Fibroblast of the aortic adventitia (primary cell): ENCODE results near the gene KIN. TPM values are rescaled to one million over a fixed set of nuclear protein-coding genes. Genes with fewer than 3 reads are reported as not detected.

Source experiments
- DNase-seq: peaks from one replicate; pipeline ENCODE4 v3.0.0-alpha.2; 2010; ENCODE audit warnings: low read depth
- H3K4me3 ChIP-seq: 2 replicates; pipeline ENCODE4 v1.5.1; 2011; ENCODE audit warnings: low read depth, mild to moderate bottlenecking, control low read depth, low read length, moderate library complexity
- CTCF ChIP-seq: IDR thresholded peaks from 2 replicates; pipeline ENCODE4 v1.5.1; 2011; ENCODE audit warnings: mild to moderate bottlenecking, low read length, control low read depth, inconsistent platforms; ENCODE audit not compliant: insufficient read depth
- total RNA-seq: library from RNA; depleted of rRNA; stranded (reverse); fragments of >200 nt; gene quantifications from 2 replicates; pipeline ENCODE4 v1.2.3, GENCODE V29; 2012; ENCODE audit warnings: low replicate concordance

Gene KIN
- total RNA-seq, 1 donor: 7.0 TPM

GRCh38 chr10:7710446-7710845 is 77.3 kb downstream of the KIN start:
- no peak for DNase-seq
- TF ChIP-seq CTCF: no peak
- no peak overlapping the region for H3K4me3 ChIP-seq

GRCh38 chr10:7708832-7709231 is 79.0 kb downstream of the KIN start:
- TF ChIP-seq CTCF: no peak
- DNase-seq: no peak
- no peak overlapping the region for H3K4me3 ChIP-seq

GRCh38 chr10:7707858-7708622 is 79.8 kb downstream of the KIN start:
- TF ChIP-seq CTCF: no peak
- no peak overlapping the region for H3K4me3 ChIP-seq
- no peak for DNase-seq

DNA sequence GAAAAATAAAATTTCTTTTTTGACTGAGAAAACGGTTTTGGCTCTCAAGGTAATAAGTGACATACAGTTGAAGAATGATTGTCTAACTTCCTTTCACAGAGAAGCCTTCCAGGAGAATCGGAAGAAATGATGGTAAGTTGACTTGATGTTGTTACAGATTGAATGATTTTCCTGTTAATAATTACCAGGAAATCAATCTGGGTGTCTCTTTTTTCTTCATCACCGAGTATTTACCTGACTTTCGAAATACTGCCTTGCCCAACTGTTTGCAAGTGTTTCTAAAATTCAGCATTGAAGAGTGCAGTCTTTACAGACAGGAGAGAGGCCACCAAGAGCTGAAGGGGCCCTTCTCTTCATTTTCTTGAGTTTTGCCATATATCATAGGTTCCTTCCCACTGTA is 80.7 kb downstream of the KIN start:
- no peak for TF ChIP-seq CTCF
- no peak overlapping the region for H3K4me3 ChIP-seq
- no peak for DNase-seq

- no peak for TF ChIP-seq CTCF
- H3K4me3 ChIP-seq: no peak overlapping the region
- no peak for DNase-seq
These were observed 81.2 kb downstream of the KIN start for GRCh38 chr10:7706534-7707073.

DNA sequence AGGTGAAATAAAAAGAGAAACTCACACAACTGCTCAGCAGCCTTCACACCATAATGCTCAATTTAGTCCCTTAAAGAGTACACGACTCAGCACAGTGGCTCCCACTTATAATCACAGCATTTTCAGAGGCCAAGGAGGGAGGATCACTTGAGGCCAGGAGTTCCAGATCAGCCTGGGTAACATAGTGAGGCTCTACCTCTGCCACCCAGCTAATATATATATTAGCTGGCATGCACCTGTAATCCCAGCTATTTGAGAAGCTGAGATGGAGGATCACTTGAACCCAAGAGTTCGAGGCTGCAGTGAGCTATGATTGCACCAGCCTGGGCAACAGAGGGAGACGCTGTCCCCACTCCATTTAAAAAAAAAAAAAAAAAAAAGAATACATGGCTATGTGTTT is 82.5 kb downstream of the KIN start:
- DNase-seq: no peak
- no peak overlapping the region for H3K4me3 ChIP-seq
- no peak for TF ChIP-seq CTCF
